SK-N-SH treated with all-trans-retinoic acid at 6 μM for 48 hours (cell line): ENCODE data around the gene NT5C3A.

ENCODE experiments used
- ARNTL ChIP-seq: fragments of 450-650 bp; formaldehyde crosslinking; IDR thresholded peaks from 2 replicates; pipeline ENCODE4 v1.5.0; 2020; ENCODE audit warnings: low read depth, mild to moderate bottlenecking, moderate library complexity, borderline replicate concordance
- CSDC2 ChIP-seq: fragments of 250-450 bp; sonication (Bioruptor Pico); IDR thresholded peaks from 2 replicates; pipeline ENCODE4 v1.5.0; 2020; ENCODE audit warnings: mild to moderate bottlenecking, moderate library complexity
- CSRNP3 ChIP-seq: fragments of 250-450 bp; sonication (Bioruptor Pico); IDR thresholded peaks from 2 replicates; pipeline ENCODE4 v1.5.1; 2021; ENCODE audit warnings: mild to moderate bottlenecking, moderate library complexity
- GLIS3 ChIP-seq: fragments of 250-450 bp; sonication (Bioruptor Pico); IDR thresholded peaks from 2 replicates; pipeline ENCODE4 v1.5.0; 2020; ENCODE audit warnings: mild to moderate bottlenecking, moderate library complexity
- PPARA ChIP-seq: fragments of 250-450 bp; sonication (Bioruptor Pico); IDR thresholded peaks from 2 replicates; pipeline ENCODE4 v1.5.0; 2020; ENCODE audit warnings: mild to moderate bottlenecking, borderline replicate concordance
- RARB ChIP-seq: fragments of 250-450 bp; sonication (Bioruptor Pico); IDR thresholded peaks from 2 replicates; pipeline ENCODE4 v1.8.0; 2021; ENCODE audit warnings: mild to moderate bottlenecking, moderate library complexity
- SNAI2 ChIP-seq: fragments of 250-450 bp; sonication (Bioruptor Pico); IDR thresholded peaks from 2 replicates; pipeline ENCODE4 v1.5.0; 2020; ENCODE audit warnings: mild to moderate bottlenecking, moderate library complexity
- TOX ChIP-seq: fragments of 250-450 bp; sonication (Bioruptor Pico); IDR thresholded peaks from 2 replicates; pipeline ENCODE4 v1.8.0; 2021; ENCODE audit warnings: mild to moderate bottlenecking, moderate library complexity, borderline replicate concordance
- ZC3H10 ChIP-seq: fragments of 250-450 bp; sonication (Bioruptor Pico); IDR thresholded peaks from 2 replicates; pipeline ENCODE4 v1.5.1; 2021; ENCODE audit warnings: mild to moderate bottlenecking, moderate library complexity
- ZFP3 ChIP-seq: fragments of 250-450 bp; sonication (Bioruptor Pico); IDR thresholded peaks from 2 replicates; pipeline ENCODE4 v1.5.0; 2020; ENCODE audit warnings: mild to moderate bottlenecking, moderate library complexity
- ZFP30 ChIP-seq: fragments of 450-650 bp; formaldehyde crosslinking; IDR thresholded peaks from 2 replicates; pipeline ENCODE4 v1.5.0; 2022; ENCODE audit warnings: mild to moderate bottlenecking, moderate library complexity
- ZNF70 ChIP-seq: fragments of 450-650 bp; formaldehyde crosslinking; IDR thresholded peaks from 2 replicates; pipeline ENCODE4 v1.5.0; 2020; ENCODE audit warnings: mild to moderate bottlenecking, moderate library complexity
- TF ChIP-seq, protein P1 (sequence below): fragments of 250-450 bp; sonication (Bioruptor Pico); IDR thresholded peaks from 2 replicates; pipeline ENCODE4 v1.8.0; 2020; ENCODE audit warnings: mild to moderate bottlenecking, moderate library complexity, borderline replicate concordance
- TF ChIP-seq, protein P2 (sequence below): fragments of 250-450 bp; sonication (Bioruptor Pico); IDR thresholded peaks from 2 replicates; pipeline ENCODE4 v1.5.1; 2020; ENCODE audit warnings: low read depth, mild to moderate bottlenecking, moderate library complexity

- TF ChIP-seq ARNTL (CRISPR knock-in tag) (no peak), ZNF70 (CRISPR knock-in tag) (no peak), ZFP30 (CRISPR knock-in tag) (no peak), SNAI2 (CRISPR knock-in tag) (no peak), PPARA (CRISPR knock-in tag) (no peak), ZFP3 (CRISPR knock-in tag) (no peak), GLIS3 (CRISPR knock-in tag) (no peak), TOX (no peak), RARB (CRISPR knock-in tag) (no peak), CSDC2 (no peak), ZC3H10 (CRISPR knock-in tag) (no peak), CSRNP3 (CRISPR knock-in tag) (no peak)
- TF ChIP-seq, protein P1, sequence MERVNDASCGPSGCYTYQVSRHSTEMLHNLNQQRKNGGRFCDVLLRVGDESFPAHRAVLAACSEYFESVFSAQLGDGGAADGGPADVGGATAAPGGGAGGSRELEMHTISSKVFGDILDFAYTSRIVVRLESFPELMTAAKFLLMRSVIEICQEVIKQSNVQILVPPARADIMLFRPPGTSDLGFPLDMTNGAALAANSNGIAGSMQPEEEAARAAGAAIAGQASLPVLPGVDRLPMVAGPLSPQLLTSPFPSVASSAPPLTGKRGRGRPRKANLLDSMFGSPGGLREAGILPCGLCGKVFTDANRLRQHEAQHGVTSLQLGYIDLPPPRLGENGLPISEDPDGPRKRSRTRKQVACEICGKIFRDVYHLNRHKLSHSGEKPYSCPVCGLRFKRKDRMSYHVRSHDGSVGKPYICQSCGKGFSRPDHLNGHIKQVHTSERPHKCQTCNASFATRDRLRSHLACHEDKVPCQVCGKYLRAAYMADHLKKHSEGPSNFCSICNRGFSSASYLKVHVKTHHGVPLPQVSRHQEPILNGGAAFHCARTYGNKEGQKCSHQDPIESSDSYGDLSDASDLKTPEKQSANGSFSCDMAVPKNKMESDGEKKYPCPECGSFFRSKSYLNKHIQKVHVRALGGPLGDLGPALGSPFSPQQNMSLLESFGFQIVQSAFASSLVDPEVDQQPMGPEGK, result no peak
- TF ChIP-seq, protein P2, sequence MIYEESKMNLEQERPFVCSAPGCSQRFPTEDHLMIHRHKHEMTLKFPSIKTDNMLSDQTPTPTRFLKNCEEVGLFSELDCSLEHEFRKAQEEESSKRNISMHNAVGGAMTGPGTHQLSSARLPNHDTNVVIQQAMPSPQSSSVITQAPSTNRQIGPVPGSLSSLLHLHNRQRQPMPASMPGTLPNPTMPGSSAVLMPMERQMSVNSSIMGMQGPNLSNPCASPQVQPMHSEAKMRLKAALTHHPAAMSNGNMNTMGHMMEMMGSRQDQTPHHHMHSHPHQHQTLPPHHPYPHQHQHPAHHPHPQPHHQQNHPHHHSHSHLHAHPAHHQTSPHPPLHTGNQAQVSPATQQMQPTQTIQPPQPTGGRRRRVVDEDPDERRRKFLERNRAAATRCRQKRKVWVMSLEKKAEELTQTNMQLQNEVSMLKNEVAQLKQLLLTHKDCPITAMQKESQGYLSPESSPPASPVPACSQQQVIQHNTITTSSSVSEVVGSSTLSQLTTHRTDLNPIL (CRISPR knock-in tag), result no peak
Observed at GRCh38 chr7:33073243-33073642, 10.7 kb upstream of the NT5C3A start.
